GM18861 (cell line): ENCODE measurements around the gene ADGRG3.
"Not testable (repeated sequence)": the region's sequence is repeated elsewhere in the genome, so short reads cannot be mapped to it uniquely, and the experiment has no call there.

ENCODE experiments used
- ATAC-seq: cut with Tn5 transposase; IDR thresholded peaks from one replicate; pipeline ENCODE4 v1.9.1; 2021; ENCODE audit not compliant: unreplicated experiment

Gene ADGRG3

GRCh38 chr16:57712569-57712968, 44.5 kb downstream of the ADGRG3 start:
- ATAC-seq = not testable (repeated sequence)

- ATAC-seq = no peak
Observed at GRCh38 chr16:57713596-57713995, 45.5 kb downstream of the ADGRG3 start.

DNA sequence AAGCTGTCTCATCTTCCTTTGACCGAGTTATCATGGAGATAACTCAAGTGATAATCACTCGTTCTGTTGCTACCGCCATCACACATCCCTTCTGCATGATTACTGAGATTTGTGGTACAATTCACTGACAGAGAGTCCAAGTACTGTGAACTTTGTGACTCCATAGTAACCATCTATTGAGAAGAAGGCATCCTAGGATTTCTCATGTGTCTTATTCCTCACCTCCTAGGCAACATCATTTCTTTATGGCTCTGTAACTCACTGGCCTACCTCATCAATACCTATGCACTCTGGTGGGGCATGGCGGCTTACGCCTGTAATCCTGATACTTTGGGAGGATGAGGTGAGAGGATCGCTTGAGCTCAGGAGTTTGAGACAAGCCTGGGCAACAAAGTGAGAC, 45.9 kb downstream of the ADGRG3 start:
- ATAC-seq = no peak

DNA sequence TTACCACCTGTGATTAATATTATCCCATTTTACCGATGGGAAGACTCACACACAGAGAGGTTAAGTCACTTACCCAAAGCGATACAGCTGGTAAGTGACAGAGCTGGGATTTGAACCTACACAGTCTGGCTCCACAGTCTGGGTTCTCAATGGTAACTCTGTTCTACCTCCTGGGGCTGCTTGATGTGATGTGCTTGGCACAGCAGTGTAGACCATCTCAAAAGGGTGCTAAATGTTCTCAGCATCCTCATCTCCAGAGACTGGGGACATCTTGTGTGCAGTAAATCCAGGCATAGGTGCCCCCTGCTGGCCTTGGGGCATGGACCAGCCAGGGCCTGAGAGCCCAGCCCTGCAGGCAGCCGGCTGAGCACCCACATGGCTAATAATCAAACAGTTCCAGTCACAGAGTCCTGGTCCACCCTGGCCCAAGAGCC, 52.1 kb downstream of the ADGRG3 start:
- ATAC-seq = no peak

GRCh38 chr16:57721356-57722209, 53.5 kb downstream of the ADGRG3 start:
- ATAC-seq = no peak

GRCh38 chr16:57722210-57722499, 54.0 kb downstream of the ADGRG3 start:
- ATAC-seq = no peak

GRCh38 chr16:57722651-57723050, 54.5 kb downstream of the ADGRG3 start:
- ATAC-seq = no peak

- no peak for ATAC-seq
Observed at GRCh38 chr16:57723170-57723569, 55.1 kb downstream of the ADGRG3 start.

DNA sequence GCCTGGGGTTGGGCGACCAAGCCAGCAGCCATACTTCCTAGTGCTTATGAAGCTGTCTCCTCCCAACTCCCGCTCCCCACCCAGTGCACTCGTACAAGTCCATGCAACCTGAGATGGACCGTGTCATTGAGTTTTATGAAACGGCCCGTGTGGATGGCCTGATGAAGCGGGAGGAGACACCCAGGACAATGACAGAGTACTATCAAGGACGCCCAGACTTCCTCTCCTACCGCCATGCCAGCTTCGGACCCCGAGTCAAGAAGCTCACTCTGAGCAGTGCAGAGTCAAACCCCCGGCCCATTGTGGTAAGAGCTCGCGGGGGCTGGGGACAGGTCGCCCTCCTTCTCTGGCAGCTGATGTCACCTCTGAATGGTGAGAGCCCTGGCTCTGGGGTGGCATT, 56.4 kb downstream of the ADGRG3 start:
- no peak for ATAC-seq

- no peak for ATAC-seq
Observed at GRCh38 chr16:57725151-57725550, 57.0 kb downstream of the ADGRG3 start.

DNA sequence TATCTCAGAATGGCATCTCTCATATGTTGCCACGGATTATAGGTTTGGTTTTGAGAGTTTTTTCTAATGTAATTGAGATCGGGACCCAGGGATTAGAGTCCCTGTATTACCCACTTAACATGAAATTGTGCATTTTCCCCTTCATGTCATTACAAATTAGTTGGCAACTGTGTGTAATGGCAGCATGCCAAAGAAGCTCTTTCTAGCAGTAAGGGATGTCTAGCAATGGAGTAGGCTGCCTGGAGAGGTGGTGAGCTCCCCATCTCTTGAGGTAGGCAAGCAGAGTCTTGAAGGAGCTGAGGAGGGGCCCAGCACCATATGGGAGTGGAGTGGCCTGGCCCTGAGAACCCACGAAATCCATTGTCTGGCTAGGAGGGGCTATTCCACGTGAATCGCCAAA, 57.4 kb downstream of the ADGRG3 start:
- ATAC-seq = no peak

DNA sequence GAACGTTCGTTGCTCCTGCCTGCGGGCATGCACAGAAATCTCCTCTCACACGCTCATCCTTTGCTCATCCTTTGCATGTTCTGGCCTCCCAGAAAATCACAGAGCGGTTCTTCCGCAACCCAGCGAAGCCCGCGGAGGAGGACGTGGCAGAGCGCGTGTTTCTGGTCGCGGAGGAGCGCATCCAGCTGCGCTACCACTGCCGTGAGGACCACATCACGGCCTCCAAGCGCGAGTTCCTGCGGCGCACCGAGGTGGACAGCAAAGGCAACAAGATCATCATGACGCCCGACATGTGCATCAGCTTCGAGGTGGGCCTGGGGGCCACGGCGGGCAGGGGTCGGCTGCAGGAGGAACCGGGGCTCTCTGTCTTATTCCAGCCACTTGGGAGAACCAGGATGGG, 57.9 kb downstream of the ADGRG3 start:
- no peak for ATAC-seq

DNA sequence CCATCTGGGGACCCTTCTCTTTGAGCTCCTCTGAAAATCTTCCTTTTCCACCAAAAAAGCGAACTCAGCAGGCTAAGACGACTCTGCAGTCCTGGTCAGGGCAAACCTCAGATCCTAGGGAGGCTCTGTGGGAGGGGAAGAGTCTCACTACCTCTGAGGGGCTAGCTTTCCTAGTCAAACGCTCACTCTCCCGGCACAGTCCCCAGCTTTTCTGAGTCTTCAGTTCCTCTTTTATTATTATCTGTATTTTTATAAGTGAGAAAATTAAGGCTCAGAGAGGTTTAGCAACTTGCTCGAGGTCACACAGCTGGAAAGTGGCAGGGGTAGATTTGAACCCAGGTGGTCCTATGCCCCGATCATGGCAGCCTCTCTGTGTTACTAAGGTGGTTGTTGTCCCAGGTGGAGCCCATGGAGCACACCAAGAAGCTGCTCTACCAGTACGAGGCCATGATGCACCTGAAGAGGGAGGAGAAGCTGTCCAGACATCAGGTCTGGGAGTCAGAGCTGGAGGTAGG, 58.4 kb downstream of the ADGRG3 start:
- no peak for ATAC-seq

GRCh38 chr16:57727610-57728009, 59.5 kb downstream of the ADGRG3 start:
- no peak for ATAC-seq

DNA sequence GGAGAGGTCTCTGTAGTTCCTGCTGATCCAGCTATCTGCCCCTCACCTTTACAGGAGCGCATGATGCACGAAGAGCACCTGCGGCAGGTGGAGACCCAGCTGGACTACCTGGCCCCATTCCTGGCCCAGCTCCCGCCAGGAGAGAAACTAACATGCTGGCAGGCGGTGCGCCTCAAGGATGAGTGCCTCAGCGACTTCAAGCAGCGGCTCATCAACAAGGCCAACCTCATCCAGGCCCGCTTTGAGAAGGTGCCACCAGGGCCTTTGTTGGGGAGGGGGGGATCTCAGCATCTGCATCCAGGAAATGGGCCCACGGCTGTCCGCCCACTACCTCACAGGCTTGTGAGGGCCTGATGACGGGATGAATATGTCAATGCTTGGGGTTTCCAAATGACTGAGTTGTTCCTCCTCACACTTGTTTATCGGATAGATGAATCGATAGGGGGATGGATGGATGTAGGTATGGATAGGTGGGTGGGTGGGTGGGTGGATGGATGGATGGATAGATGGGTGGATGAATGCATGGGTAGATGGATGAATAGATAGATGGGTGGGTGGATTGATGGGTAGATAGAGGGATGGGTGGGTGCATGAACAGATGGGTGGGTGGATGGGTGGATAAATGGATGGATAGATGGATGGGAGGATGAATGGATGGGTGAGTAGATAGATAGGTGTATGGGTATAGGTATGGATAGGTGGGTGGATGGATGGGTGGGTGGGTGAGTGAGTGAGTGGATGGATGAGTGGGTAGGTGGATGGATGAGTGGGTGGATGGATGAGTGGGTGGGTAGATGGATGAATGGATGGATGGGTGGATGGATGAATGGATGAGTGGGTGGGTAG, 60.5 kb downstream of the ADGRG3 start:
- no peak for ATAC-seq

DNA sequence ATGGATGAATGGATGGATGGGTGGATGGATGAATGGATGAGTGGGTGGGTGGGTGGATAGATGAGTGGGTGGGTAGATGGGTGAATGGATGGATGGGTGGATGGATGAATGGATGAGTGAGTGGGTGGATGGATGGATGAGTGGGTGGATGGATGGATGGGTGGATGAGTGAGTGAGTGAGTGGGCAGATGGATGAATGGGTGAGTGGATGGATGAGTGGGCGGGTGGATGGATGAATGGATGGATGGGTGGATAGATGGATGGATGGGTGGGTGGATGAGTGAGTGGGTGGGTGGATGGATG, 61.0 kb downstream of the ADGRG3 start:
- no peak for ATAC-seq

DNA sequence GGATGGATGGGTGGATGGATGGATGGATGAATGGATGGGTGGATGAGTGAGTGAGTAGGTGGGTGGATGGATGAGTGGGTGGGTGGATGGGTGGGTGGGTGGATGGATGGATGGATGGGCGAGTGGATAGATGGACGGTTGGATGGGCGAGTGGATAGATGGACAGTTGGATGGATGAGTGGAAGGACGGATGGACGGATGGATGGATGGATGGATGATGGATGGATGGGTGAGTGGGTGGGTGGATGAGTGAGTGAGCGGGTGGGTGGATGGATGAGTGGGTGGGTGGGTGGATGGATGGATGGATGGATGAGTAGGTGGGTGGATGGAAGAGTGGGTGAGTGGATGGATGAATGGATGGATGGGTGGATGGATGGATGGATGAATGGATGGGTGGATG, 61.7 kb downstream of the ADGRG3 start:
- not testable (repeated sequence) for ATAC-seq

GRCh38 chr16:57730771-57731730, 62.9 kb downstream of the ADGRG3 start:
- ATAC-seq = no peak

- no peak for ATAC-seq
Observed at GRCh38 chr16:57732037-57732436, 63.9 kb downstream of the ADGRG3 start.

DNA sequence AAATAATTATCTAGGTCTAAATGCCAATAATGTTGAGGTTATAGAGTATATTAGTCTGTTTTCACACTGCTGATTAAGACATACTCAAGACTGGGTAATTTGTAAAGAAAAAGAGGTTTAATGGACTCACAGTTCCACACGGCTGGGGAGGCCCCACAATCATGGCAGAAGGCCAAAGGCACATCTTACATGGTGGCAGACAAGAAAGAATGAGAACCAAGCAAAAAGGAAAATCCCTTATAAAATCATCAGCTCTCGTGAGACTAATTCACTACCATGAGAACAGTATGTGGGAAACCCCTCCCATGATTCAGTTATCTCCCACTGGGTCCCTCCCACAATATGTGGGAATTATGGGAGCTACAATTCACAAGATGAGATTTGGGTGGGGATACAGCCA, 64.6 kb downstream of the ADGRG3 start:
- ATAC-seq = no peak

DNA sequence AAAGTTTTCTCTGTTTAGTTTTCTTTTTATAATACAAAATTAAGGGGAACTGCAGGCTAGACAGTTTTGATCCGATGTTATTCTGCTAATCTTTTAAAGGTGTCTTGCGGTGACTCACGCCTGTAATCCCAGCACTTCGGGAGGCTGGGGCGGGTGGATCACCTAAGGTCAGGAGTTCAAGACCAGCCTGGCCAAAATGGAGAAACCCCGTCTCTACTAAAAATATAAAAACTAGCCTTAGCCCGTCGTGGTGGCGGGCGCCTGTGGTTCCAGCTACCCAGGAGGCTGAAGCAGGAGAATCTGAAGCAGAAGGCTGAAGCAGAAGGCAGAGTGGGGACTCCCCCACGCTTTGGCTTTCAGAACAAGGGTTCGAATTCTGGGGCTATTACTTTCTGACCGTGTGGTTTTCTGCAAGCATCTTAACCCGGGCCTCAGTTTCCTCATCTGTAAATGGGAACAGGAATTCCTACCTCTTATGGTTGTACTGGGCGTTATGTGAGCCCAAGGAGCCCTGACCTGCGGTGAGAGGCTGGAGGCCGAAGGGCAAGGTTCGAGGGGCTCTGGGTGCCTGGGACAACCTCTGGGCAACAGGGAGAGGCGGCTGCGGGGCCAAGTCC, 66.3 kb downstream of the ADGRG3 start:
- ATAC-seq = no peak
